ENCODE measurements around the gene CD19. TPM values are rescaled to one million over a fixed set of nuclear protein-coding genes. Genes with fewer than 3 reads are reported as not detected.
"Not testable (repeated sequence)": the region's sequence is repeated elsewhere in the genome, so short reads cannot be mapped to it uniquely, and the experiment has no call there.

CD19 gene
- total RNA-seq, 1 experiment from 2014 or later = not detected

DNA sequence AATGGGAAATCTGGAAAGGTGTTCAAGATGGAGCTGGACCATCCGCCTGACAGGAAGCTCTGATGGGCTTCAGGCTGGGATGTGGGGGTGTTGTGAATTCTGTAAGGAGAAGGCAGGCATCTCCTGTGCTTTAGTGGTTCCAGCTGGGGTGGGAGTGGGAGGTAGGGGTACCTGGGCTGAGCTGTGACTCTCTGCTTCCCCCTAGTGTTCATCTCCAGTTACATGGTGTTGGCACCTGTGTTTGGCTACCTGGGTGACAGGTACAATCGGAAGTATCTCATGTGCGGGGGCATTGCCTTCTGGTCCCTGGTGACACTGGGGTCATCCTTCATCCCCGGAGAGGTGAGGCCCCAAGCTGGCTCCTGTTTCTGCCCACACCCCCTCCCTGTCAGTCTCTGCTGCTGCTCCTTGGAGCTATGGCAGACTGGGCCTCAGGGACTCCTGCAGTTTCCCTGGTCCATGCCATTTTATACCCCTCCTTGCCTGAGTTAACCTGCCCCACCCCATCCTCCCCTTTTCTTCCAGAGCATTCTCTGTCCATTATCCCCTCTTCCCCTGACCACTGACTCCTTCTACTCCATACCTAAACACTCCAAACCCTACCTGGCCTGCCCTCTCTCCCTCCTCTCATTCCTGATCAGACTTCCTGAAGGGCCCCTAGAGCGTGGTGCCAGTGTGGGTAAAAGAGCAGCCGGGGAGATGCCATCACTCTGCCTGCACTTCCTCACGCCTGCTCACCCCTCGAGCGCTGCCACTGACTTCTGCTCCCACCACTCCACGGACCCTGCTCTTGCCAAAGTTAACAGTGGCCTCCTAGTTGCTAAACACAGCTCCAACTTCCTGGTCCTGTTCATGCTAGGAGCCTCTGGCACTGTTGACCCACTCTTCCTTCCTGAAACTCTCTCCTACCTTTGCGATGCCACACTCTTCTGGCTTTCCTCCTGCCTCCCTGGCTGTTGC lies 46.2 kb downstream of the CD19 start:
- Histone ChIP-seq H3K4me1 (ENCODE audit: control insufficient read depth, insufficient read depth, low read length) (peaks cover 7% of the 10 kb centered on the region), H3K27me3 (ENCODE audit: control insufficient read depth, insufficient read depth, low read length) (no peaks in the 10 kb centered on the region), H3K36me3 (ENCODE audit: control insufficient read depth, insufficient read depth, low read length) (no peaks in the 10 kb centered on the region; the same call in 1 of the 2 replicates), H3K9me3 (ENCODE audit: control insufficient read depth, insufficient read depth, low read depth, low read length) (no peaks in the 10 kb centered on the region), H3K27ac (ENCODE audit: low read length) (no peak overlapping the region), H3K4me3 (ENCODE audit: low read depth in 2 of 2, low read length in 2 of 2) (no peak overlapping the region)
- no TSS peak for BruUV-seq (replicated peaks)
- ATAC-seq (no peak), DNase-seq (ENCODE audit: low read depth, low spot score) (peak; percentile 28)
- in situ Hi-C loops (cut with HindIII; ENCODE audit: low pct_unique_long_range_greater_than_20kb, low sequenced_read_pairs) = no loop called here
- ChIA-PET CTCF (interaction anchor here (0.5 to 0.6 kb wide), 2 partner anchors 56 to 231 kb away, joined by 4 to 8 read pairs; no protein-coding TSS in a partner anchor), POLR2A (interaction anchor here (0.5 kb wide), 2 partner anchors 11 to 764 kb away, joined by 3 read pairs; no protein-coding TSS in a partner anchor)
- intact Hi-C loops (cut with micrococcal nuclease; ENCODE audit: unreplicated experiment) = no loop called here
- TF ChIP-seq SIN3A (IDR thresholded peaks at IDR 0.05; ENCODE audit: borderline replicate concordance, insufficient read depth, low read depth, low read length) = no peak
- TF ChIP-seq, protein P1, sequence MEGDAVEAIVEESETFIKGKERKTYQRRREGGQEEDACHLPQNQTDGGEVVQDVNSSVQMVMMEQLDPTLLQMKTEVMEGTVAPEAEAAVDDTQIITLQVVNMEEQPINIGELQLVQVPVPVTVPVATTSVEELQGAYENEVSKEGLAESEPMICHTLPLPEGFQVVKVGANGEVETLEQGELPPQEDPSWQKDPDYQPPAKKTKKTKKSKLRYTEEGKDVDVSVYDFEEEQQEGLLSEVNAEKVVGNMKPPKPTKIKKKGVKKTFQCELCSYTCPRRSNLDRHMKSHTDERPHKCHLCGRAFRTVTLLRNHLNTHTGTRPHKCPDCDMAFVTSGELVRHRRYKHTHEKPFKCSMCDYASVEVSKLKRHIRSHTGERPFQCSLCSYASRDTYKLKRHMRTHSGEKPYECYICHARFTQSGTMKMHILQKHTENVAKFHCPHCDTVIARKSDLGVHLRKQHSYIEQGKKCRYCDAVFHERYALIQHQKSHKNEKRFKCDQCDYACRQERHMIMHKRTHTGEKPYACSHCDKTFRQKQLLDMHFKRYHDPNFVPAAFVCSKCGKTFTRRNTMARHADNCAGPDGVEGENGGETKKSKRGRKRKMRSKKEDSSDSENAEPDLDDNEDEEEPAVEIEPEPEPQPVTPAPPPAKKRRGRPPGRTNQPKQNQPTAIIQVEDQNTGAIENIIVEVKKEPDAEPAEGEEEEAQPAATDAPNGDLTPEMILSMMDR (IDR thresholded peaks at IDR 0.05) = peak; percentile 85

DNA sequence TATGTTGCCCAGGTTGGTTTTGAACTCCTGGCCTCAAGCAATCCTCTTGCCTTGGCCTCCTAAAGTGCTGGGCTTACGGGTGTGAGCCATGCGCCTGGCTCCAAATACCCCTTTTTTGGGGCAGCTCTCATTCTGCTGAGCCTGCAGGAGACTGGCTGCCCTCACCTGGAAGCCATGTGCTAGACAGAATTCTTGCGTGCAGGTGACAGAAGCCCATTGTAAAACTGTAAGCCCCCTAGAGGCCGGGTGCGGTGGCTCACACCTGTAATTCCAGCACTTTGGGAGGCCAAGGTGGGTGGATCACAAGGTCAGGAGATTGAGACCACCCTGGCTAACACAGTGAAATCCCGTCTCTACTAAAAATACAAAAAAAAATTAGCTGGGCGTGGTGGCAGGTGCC lies 48.6 kb downstream of the CD19 start:
- H3K4me3 ChIP-seq (ENCODE audit: low read depth in 2 of 2, low read length in 2 of 2); H3K4me1 ChIP-seq (ENCODE audit: control insufficient read depth, insufficient read depth, low read length); H3K27me3 ChIP-seq (ENCODE audit: control insufficient read depth, insufficient read depth, low read length); BruUV-seq (replicated peaks); intact Hi-C loops (cut with micrococcal nuclease; ENCODE audit: unreplicated experiment); H3K27ac ChIP-seq (ENCODE audit: low read length); in situ Hi-C loops (cut with HindIII; ENCODE audit: low pct_unique_long_range_greater_than_20kb, low sequenced_read_pairs); POLR2A ChIA-PET; H3K9me3 ChIP-seq (ENCODE audit: control insufficient read depth, insufficient read depth, low read depth, low read length); DNase-seq (ENCODE audit: low read depth, low spot score); H3K36me3 ChIP-seq (ENCODE audit: control insufficient read depth, insufficient read depth, low read length); ATAC-seq; CTCF ChIA-PET: not testable (repeated sequence)
- TF ChIP-seq, protein P1 (IDR thresholded peaks at IDR 0.05) = peak; percentile 42

DNA sequence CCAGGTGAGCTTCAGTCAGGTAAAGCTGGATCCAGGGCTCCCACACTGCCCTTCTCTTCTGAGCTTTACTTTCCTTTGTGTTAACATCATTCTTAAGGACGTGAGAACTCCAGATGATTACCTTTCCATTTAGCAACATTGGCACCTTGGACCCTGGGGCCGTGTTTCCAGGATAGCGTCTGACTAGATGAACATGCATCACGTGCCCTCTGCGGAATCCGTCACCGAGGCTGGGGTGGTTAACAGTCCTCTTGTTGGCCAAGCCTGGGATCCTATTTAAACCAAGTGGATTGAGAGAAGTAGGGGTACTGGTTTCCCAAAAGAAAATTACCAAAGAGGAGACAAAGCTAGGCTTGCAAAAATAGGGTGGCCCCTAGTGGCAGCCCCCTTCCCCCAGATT lies 49.2 kb downstream of the CD19 start:
- no peaks in the 10 kb centered on the region for H3K27me3 ChIP-seq (ENCODE audit: control insufficient read depth, insufficient read depth, low read length)
- in situ Hi-C loops (cut with HindIII; ENCODE audit: low pct_unique_long_range_greater_than_20kb, low sequenced_read_pairs) (no loop called here), intact Hi-C loops (cut with micrococcal nuclease; ENCODE audit: unreplicated experiment) (no loop called here)
- ChIA-PET POLR2A (no interaction called here), CTCF (interaction anchor here (0.5 kb wide), 1 partner anchor 1031 kb away, joined by 3 read pairs; no protein-coding TSS in a partner anchor)
- H3K4me1 ChIP-seq (ENCODE audit: control insufficient read depth, insufficient read depth, low read length) = no peaks in the 10 kb centered on the region; the same call in 1 of the 2 replicates
- TF ChIP-seq, protein P2, sequence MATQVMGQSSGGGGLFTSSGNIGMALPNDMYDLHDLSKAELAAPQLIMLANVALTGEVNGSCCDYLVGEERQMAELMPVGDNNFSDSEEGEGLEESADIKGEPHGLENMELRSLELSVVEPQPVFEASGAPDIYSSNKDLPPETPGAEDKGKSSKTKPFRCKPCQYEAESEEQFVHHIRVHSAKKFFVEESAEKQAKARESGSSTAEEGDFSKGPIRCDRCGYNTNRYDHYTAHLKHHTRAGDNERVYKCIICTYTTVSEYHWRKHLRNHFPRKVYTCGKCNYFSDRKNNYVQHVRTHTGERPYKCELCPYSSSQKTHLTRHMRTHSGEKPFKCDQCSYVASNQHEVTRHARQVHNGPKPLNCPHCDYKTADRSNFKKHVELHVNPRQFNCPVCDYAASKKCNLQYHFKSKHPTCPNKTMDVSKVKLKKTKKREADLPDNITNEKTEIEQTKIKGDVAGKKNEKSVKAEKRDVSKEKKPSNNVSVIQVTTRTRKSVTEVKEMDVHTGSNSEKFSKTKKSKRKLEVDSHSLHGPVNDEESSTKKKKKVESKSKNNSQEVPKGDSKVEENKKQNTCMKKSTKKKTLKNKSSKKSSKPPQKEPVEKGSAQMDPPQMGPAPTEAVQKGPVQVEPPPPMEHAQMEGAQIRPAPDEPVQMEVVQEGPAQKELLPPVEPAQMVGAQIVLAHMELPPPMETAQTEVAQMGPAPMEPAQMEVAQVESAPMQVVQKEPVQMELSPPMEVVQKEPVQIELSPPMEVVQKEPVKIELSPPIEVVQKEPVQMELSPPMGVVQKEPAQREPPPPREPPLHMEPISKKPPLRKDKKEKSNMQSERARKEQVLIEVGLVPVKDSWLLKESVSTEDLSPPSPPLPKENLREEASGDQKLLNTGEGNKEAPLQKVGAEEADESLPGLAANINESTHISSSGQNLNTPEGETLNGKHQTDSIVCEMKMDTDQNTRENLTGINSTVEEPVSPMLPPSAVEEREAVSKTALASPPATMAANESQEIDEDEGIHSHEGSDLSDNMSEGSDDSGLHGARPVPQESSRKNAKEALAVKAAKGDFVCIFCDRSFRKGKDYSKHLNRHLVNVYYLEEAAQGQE (IDR thresholded peaks at IDR 0.05; ENCODE audit: insufficient read depth in 1 of 2, low read depth in 2 of 2, low read length in 1 of 2) = no peak
- TF ChIP-seq POLR2AphosphoS5 (IDR thresholded peaks at IDR 0.05; ENCODE audit: low read depth, low read length) (no peak), TCF7L2 (IDR thresholded peaks at IDR 0.05; ENCODE audit: low read depth, low read length) (no peak), SIN3A (IDR thresholded peaks at IDR 0.05; ENCODE audit: borderline replicate concordance, insufficient read depth, low read depth, low read length) (no peak)
- TF ChIP-seq, protein P1 (IDR thresholded peaks at IDR 0.05) = no peak
- DNase-seq (ENCODE audit: low read depth, low spot score) = no peak
- no peak overlapping the region for H3K27ac ChIP-seq (ENCODE audit: low read length)
- H3K4me3 ChIP-seq (ENCODE audit: low read depth in 2 of 2, low read length in 2 of 2) = no peak overlapping the region
- no TSS peak for BruUV-seq (replicated peaks)
- H3K9me3 ChIP-seq (ENCODE audit: control insufficient read depth, insufficient read depth, low read depth, low read length) = no peaks in the 10 kb centered on the region
- no peak for ATAC-seq
- H3K36me3 ChIP-seq (ENCODE audit: control insufficient read depth, insufficient read depth, low read length) = no peaks in the 10 kb centered on the region
